NCI-H187 treated with DMSO at 0.1 percent for 48 hours (cell line): ENCODE data around the gene SIK3.
"Not testable (repeated sequence)": the region's sequence is repeated elsewhere in the genome, so short reads cannot be mapped to it uniquely, and the experiment has no call there.

Experiments
- DNase-seq: peaks from one replicate; lab custom pipeline; 2025; lab: John Stamatoyannopoulos, UW

SIK3 gene

DNA sequence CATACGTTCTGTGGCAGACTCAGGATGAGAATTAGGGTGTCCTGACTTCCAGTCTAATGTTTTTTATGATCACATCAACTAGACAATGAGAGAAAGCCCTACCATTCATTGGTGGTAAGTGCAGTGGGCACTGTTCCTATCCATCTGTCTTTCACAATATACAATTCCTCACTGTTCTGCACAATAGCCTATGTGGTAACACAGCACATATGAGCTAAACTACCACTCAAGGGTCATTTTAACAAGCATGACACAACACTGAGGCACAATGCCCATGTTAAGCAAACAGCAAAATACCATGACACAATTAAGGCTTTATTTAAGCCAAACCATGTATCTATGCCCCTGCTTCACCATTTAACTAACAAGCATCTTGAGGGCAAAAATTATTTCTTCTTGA lies 52.3 kb downstream of the SIK3 start:
- no peak for DNase-seq

DNA sequence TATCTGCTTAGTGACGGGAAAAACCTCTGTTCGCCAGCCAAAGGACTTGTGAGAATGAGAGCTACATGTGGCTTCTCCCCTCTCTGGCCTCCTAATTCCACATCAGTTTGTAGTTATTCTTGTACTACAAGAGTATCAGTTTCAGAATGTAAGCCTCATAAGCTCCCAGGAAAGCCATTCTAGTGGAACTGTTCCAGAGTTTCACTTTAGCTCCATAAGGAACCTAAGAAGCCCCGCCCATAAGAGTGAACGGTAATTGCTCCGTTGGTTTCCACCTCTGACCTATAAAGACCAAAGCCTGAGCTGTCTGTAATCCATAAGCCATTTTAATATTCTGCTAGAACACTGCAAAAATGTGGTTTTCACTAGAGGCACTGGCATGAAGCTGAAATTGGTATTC lies 53.0 kb downstream of the SIK3 start:
- no peak for DNase-seq

DNA sequence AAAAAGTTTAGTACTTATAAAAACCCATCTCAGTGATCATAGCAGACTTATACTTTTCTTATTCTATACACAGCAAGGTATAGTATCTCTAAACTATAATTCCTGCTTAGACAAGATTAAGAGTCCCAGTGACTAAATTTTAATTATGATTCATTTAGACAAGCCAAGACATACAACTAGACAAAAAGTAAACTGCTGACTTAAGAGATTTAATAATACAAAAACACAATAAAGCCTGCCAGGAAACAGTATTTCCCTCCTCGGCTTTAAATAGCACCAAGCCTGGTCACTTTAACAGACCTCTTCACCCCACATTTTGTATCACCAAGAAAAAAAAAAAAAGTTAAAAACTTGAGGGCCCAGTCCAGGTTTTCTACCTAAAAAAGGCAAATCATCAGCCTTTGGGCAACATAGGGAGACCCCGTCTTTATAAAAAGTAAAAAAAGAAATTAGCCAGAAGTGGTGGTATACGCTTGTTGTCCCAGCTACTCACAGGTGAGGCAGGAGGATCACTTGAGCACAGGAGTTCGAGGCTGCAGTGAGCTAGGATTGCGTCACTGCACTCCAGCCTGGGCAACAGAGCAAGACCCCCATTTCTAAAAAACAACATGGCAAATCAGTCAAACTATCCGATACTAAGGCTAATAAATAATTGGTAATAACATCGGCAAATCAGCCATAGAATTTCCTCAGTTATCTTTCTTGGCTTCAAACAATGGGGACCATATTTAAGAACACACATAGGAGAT lies 53.8 kb downstream of the SIK3 start:
- DNase-seq = no peak

DNA sequence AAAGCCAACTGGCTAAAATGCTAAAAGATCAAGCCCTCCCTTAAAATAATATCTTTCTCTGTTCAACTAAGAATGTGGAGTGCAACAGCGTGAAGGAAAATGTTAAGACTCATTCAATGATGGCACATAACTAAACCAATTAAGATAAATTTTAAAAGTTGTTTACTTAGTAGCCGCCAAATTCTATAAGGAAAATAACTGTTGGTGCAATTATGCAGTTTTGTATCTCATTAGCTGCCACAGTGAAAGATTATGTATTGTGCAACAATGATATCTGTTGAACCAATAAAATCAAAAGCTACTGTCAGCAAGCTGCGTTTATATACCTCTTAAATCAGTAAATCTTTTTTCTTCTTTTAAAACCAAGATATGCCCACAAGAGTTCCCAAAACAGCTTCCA lies 55.5 kb downstream of the SIK3 start:
- no peak for DNase-seq

DNA sequence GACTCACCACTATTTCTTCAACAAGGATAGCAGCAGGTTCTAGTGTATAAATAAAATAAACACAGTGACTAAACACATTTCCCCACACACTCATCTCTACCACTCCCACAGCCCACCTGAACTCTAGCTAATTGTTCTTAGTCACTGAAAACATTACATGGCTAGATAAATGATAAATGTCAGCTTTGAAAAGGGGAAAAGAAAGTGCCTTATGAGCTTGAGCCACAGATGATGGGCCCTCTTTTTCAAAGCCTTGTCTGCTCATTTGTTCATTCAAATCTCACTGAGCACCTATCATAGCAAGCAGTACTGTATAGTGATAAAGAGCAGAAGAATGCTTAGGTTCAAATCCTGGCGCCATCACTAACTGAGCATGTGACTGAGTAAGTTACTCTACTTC lies 58.3 kb downstream of the SIK3 start:
- no peak for DNase-seq

DNA sequence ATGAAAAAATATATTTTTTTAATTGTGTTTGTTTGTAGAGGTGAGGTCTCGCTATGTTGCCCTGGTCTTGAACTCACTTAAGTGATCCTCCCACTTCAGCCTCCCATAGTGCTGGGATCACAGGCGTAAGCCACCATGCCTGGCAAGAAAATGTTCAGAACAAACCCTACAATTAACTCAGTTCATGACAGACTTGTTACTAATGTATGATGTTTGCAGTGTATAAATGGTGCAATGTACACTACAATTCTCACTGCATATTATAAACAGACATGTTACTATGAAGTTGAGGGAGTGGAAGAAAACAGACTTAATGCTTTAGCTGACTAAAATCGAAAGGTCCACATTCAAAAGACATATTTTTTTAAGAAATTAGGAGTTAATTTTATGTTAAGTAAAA lies 59.0 kb downstream of the SIK3 start:
- no peak for DNase-seq

DNA sequence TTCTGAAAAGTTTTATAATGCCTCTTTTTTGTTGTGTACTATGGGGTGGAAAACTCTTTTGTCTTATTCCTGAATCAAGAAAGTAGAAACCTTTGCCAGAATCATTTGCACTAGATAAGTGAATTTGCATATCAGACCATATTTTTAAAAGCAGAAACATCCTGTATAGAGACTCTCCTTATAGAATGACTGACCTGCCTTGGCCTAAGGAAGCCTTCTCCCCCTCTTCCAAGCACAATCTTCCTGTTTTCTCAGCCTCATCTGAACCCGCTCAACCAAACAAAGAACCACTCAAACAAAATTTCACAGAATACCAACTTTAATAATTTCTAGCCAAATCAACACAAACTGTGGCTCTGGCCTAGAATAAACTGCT lies 60.3 kb downstream of the SIK3 start:
- no peak for DNase-seq

DNA sequence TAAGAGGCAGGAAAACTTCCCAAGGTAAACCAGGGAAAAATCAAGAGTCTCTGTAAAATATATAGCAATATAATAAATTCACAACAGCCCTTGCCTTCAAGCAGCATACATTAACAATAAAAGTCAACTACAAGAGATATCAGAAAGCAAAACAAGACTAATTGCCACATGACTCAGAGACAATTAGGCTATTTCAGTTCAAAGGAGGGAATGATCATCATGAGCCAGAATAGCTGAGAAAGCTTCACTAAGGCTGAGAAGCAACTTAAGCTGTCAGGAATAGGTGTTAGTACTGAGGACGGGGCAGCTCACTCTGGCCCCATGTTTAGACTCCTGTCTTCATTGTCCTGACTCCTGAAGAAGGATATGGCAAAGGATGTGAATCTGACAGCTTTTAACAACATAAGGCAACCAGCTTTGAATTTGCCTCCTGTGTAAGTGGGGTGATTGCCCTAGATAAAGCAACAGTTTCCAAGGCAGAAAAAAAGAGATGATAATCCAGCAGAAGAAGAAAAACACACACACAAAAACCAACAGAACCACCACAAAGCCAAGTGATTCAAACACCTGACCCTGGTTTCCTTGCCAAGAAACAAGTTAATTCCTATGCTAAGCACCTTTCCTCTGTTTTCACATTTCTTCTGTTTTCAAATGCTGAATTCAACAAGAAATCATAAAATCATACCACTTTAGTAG lies 60.8 kb downstream of the SIK3 start:
- no peak for DNase-seq

DNA sequence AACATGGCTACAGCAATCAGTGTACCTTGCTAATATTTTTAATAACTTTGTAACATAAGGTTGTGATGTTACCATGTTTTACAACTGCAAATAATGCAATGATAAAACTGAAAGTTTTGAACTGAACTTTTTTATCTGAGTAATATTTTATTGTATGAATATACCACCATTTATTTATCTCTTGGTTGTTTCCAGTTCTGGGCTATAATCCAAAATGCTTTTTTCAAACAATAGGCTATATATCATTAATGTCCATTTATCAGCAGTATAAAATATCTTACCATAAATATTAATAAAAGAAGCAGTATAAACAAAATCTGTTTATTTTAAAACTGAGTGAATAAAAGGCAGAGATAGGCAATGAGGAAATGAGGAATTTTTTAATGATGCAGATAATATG lies 63.3 kb downstream of the SIK3 start:
- no peak for DNase-seq

DNA sequence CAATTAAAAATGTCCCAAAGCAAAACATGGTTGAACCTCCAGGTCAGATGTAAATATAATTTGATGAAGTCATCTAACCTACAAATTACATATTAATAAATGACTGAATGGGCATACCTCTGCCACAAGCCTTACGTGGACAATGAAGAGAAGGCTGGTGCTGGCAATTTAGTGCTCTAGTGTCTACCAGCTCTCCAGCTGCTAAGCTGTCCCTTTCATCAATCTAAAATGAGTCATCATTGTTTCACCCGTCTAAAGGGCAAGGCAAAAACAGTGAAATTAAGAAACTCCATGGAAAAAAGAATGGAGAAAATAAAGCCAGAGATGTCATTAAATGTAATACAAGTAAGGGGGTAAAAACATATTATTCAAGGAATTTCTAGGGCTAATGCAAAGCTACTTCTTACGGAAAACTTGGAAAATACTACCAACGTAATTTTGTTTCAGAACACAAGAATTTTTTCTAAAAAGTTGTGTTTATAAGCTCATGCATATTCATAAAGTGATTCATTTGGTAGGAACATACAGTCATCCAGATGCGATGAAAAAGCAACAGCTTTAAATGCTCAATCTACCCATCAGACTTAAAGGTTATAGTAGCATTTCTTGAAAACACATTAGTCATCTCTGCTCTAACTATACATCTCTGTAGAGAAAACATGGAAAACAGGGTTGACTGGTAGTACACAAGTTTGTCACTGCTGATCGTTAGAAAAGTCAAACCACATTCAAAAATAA lies 71.5 kb downstream of the SIK3 start:
- no peak for DNase-seq

DNA sequence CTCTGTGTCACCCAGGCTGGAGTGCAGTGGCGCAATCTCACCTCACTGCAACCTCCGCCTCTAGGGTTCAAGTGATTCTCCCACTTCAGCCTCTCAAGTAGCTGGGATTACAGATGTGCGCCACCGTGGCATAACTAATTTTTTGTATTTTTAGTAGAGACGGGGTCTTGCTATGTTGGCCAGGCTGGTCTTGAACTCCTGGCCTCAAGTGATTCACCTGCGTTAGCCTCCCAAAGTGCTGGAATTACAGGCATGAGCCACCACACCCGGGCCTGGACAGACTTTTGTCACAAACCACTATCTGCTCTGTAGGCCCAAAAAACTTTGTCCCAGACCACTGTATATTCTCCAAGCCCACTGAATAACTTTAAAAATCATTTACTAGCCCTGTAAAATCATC lies 74.5 kb downstream of the SIK3 start:
- DNase-seq = not testable (repeated sequence)

DNA sequence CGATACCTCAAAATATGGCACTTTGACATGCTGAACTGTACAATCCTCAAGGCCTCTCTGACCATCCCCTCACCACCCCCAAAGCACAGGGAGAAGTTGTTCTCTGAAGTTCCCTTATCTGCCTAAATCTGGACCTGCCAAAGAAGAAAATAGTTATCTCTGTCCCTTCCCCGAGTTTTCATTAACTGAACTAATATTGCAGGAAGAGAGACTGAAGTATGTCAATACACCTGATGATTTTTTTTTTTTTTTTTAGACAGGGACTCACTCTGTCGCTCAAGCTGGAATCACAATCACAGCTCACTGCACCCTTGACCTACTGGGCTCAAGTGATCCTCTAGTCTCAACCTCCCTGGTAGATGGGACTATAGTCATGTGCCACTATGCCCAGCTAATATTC lies 75.0 kb downstream of the SIK3 start:
- DNase-seq = no peak

DNA sequence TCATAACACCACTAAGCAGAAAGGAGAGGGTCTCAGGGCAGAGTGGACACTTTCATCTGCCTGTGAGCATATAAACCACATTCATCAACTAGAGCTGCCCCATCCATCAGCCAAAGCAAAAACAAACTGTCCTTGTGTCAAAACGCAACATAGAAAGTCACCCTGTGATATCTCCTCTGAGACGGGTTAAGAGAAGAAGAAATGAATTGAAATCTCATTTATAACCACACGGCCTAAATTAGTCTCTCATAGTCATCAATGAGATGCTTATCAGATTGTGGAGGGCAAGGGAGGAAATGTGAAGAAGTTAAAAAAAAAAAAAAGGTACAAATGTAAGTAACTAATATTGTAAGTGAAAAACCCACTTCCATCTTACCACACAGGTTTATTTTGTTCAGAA lies 75.7 kb downstream of the SIK3 start:
- DNase-seq = no peak

DNA sequence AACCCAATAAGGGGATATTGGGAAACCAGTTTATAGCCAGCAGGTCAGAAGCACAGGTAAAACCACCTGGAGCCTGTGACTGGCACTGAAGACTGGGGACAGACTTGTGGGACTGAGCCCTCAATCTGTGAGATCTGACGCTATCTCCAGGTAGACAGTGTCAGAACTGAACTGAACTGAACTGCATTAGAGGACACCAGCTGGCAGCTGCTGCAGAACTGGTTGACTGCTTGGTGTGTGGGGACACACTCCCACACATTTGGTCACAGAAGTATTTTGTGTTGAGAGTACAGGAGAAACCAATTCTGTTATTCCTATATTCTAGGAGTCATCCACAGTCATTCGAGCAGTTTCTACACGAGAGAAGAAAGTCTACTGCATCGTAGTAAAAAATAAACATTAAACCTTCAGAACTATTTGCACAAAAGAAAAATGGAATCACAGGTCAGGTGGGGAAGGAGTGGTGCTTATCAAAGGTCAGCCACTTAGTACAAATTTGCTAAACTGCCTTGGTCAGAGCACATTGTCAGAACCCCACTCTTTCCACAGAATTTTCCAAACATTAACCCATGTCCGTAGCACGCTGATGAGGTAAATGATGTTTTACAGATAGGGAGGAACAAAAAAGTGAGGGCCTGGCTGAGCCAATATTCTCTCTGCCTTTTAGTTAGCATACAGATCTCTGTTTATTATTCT lies 77.2 kb downstream of the SIK3 start:
- no peak for DNase-seq

DNA sequence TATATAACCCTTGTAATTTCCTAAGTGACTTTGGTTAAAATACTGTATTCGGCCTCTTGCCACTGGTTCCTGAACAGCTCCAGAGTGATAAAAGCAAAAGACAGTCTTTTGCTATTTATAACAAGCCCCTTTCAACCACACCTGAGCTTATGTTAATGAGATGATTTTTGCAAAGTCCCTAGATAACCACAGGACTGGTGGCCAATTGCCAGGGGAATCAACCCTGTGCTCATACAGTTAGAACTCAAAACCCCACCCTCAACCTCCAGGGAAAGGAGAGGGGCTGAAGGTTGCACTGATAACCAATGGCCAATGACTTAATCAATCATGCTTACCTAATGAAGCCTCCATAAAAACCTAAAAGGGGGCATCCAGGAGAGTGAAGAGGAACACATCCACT lies 77.9 kb downstream of the SIK3 start:
- DNase-seq = no peak

DNA sequence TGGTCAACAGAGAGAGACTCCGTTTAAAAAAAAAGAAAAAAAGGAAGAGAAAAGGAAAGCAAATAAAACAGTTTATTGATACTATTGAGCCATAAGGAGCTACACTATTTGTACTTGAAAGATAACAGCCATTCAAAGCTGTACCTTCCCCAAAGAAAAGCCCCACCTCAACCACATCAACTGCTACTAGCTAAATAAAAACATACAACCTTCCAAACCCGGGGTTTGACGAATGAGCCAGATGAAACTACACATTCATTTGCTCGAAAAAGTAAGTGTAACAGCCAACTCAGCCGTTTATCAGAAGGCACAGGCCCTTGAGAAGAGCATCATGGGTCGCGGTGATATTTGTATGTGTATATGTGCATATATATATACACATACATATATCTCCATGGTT lies 78.4 kb downstream of the SIK3 start:
- no peak for DNase-seq

DNA sequence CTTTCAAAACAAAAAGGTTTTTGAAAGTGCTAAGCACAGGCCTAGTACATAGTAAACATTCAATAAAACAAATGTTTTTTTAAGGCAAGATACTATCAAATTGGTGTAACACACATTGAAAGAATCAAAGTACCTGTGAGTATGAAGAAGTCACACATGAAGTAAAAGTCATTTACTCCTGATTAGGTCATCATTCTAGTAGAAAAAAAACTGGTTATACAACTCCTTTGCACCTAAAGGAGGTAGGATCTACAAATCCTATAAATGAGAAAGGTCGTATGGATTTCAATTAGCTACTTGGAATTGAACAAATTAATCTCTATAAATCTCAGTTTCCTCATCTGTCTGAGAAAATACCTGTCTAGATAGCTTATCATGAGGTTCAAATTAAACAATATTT lies 80.8 kb downstream of the SIK3 start:
- DNase-seq = no peak

DNA sequence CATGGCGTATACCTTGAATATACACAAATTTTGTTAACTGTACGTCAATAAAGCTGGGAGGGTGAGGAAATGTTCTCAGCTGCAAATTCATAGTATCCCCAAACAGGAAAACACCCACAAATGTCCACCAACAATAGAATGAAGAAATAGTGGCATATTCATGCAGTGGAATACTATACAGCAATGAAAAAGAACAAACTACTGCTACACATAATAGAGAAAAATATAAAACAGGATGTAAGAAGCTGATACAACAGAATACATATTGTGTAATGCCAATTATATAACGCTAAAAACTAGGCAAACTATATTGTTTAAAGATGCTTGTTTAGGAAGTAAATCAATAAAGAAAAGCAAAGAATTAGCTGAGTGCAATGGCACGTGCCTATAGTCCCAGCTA lies 81.5 kb downstream of the SIK3 start:
- no peak for DNase-seq

DNA sequence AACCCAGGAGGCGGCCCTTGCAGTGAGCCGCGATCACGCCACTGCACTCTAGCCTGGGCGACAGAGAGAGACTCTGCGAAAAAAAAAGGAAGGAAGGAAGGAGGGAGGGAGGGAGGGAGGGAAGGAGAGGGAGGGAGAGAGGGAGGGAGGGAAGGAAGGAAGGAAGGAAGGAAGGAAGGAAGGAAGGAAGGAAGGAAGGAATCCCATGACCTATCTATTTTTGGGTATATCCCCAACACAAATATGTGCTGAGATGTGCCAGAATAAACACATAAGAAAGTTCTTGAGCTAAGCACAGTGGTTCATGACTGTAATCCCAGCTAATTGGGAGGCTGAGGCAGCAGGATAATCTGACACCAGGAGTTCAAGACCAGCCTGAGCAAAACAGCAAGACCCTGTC lies 82.0 kb downstream of the SIK3 start:
- DNase-seq = no peak

DNA sequence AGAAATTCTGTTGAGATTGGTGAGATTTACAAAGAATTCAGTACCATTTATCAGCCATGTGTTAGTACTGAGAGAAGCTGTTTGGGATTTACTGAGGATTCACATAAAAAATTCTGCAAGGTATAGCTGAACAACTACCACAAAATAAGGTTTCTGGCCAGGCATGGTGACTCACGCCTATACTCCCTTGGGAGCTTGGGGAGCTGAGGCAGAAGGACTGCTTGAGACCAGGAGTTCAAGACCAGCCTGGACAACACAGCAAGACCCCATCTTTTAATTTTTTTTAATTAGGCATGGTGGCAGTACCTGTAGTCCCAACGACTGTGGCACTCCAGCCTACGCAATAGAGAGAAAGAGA lies 86.7 kb downstream of the SIK3 start:
- no peak for DNase-seq

DNA sequence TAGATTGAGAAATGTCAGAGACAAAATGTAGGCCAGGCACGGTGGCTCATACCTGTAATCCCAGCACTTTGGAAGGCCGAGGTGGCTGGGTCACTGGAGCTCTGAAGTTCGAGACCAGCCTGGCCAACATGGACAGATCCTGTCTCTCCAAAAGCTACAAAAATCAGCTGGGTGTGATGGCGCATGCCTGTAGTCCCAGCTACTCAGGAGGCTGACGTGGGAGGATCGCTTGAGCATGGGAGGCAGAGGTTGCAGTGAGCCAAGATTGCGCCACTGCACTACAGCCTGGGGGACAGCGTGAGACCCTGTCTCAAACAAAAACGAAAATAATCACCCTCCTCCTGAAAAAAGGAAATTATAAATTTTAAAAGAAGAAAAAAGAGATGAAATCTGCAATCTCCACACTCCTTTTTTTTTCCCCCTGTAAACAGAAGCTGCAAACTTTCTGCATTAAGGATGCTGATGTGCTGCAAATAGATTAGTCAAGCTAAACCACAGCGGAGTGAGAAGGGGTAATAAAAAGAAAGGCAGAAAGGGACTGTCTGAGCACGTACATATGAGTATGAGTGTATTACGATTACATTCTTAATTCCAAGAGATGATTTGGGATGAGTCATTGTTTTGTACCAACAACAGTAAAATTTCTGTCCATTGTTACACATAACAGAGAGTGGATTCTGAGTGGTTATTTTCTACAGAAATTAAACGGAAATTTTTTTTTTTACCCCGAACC lies 87.3 kb downstream of the SIK3 start:
- no peak for DNase-seq
